ENCODE data around the gene LNX1. TPM values are rescaled to one million over a fixed set of nuclear protein-coding genes. Genes with fewer than 3 reads are reported as not detected.

The LNX1 gene
- total RNA-seq, 4 donors from 2014 or later, result 14.5 to 41.0 (median 22.9) TPM

Other genes starting within 250 kb of the LNX1 start
- gene SCFD2, start 225.4 kb downstream of the LNX1 start, total RNA-seq, result 10 to 100 TPM; 14.3 to 37.8 (median 27.7) TPM
- gene FIP1L1, start 213.8 kb downstream of the LNX1 start, total RNA-seq, result 10 to 100 TPM; 24.8 to 46.0 (median 32.9) TPM